Left ventricle myocardium inferior (tissue), 1 donor: ENCODE results near the gene FAM217B. TPM values are rescaled to one million over a fixed set of nuclear protein-coding genes. Genes with fewer than 3 reads are reported as not detected.

ENCODE experiments used
- DNase-seq: peaks from one replicate; pipeline ENCODE4 v3.0.0-alpha.2; 2020
- H3K27ac ChIP-seq: fragments of 200-600 bp; replicated peaks from 2 replicates; pipeline ENCODE4 v1.8.0; 2021
- H3K27me3 ChIP-seq: fragments of 200-600 bp; 2 replicates; pipeline ENCODE4 v1.8.0; 2021; ENCODE audit warnings: low read depth
- H3K36me3 ChIP-seq: fragments of 200-600 bp; 2 replicates; pipeline ENCODE4 v1.8.0; 2021
- H3K4me1 ChIP-seq: fragments of 200-600 bp; 2 replicates; pipeline ENCODE4 v1.8.0; 2021
- H3K4me3 ChIP-seq: fragments of 200-600 bp; 2 replicates; pipeline ENCODE4 v1.8.0; 2021; ENCODE audit warnings: mild to moderate bottlenecking, moderate library complexity
- H3K9me3 ChIP-seq: fragments of 200-600 bp; replicated peaks from 2 replicates; pipeline ENCODE4 v1.8.0; 2021
- intact Hi-C: fragments of 100-400 bp; cut with micrococcal nuclease; formaldehyde crosslinking; loops from one replicate; pipeline ENCODE4 v1.11.0; 2022
- total RNA-seq: library from RNA; stranded (reverse); fragmentation: NEBNext Ultra II Directional; extraction: Animal tissue kit (Norgen Biotek cat#: 25700); gene quantifications from one replicate; pipeline ENCODE4 v1.2.1, GENCODE V29; 2021
- TF ChIP-seq, protein P1 (sequence below): fragments of 200-600 bp; IDR thresholded peaks from 2 replicates; pipeline ENCODE4 v1.8.0; 2021; ENCODE audit warnings: antibody characterized with exemption, mild to moderate bottlenecking, borderline replicate concordance
- donor health status: DM: no; HTN: yes; CAD: no; lungs with severe emphysema.

Gene FAM217B
- total RNA-seq, 1 donor from 2014 or later = 37.4 TPM

DNA sequence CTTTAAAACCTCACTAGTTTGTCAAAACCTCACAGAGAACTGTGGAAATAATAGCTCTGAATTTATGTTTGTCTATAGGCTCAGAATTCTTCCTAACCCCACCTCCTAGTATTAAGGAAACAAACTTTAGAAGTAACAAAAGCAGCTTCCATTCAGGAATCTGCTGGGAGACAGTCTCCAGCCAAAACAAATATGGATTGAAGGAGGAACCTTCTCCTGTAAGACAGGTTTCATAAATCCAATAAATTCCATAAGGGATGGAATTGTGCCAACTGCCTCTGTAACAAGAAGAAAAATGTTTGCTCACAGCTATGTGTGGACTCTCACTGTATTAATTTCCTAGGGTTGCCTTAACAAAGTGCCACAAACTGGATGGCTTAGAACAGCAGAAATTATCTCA lies 14.3 kb upstream of the FAM217B start:
- no peaks in the 10 kb centered on the region for H3K9me3 ChIP-seq
- DNase-seq = no peak
- TF ChIP-seq, protein P1, sequence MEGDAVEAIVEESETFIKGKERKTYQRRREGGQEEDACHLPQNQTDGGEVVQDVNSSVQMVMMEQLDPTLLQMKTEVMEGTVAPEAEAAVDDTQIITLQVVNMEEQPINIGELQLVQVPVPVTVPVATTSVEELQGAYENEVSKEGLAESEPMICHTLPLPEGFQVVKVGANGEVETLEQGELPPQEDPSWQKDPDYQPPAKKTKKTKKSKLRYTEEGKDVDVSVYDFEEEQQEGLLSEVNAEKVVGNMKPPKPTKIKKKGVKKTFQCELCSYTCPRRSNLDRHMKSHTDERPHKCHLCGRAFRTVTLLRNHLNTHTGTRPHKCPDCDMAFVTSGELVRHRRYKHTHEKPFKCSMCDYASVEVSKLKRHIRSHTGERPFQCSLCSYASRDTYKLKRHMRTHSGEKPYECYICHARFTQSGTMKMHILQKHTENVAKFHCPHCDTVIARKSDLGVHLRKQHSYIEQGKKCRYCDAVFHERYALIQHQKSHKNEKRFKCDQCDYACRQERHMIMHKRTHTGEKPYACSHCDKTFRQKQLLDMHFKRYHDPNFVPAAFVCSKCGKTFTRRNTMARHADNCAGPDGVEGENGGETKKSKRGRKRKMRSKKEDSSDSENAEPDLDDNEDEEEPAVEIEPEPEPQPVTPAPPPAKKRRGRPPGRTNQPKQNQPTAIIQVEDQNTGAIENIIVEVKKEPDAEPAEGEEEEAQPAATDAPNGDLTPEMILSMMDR = no peak
- no peaks in the 10 kb centered on the region for H3K27me3 ChIP-seq
- H3K4me3 ChIP-seq = no peak overlapping the region
- intact Hi-C loops = no loop called here
- H3K36me3 ChIP-seq = no peaks in the 10 kb centered on the region
- H3K27ac ChIP-seq = no peak overlapping the region
- no peaks in the 10 kb centered on the region for H3K4me1 ChIP-seq

DNA sequence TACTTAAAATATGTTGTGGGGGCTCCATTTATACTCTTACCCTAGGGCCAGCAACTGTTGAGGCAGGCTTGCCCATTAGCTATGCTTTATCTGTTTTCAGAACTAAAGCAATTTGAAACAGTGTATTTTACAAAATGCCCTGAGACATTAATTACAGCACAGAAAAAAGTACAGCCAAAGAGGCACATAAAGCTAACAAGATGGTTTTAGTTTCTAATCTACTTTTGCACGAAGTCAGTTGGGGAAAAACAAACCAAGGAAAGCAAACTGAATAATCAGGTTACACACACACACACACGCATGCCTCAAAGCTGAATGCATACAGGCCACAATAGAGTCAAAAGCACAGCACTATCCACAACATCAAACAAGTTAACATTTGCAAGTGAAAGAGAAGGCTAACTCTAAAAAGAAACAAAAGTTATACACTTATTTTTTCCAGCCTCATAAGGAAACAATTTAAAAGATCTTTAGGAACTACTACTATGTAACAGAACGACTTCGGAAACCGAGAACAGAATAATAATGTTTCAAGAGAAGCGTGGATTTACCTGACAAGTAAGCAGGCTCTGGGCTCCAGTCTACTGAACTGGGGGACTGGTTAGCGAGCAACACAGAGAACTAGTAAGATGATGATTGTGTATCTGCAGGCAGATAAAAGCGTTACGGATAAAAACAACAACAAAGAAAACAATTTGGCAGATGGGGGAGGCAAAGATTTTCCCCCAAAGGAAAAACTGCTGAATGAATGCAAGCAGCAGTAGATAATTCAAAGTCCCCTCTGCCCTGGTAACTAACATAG lies 8.5 kb upstream of the FAM217B start:
- H3K36me3 ChIP-seq = no peaks in the 10 kb centered on the region
- no peak overlapping the region for H3K4me3 ChIP-seq
- intact Hi-C loops = no loop called here
- no peak for DNase-seq
- H3K27ac ChIP-seq = no peak overlapping the region
- TF ChIP-seq, protein P1 = no peak
- no peaks in the 10 kb centered on the region for H3K9me3 ChIP-seq
- peaks cover 28% of the 10 kb centered on the region for H3K4me1 ChIP-seq
- H3K27me3 ChIP-seq = no peaks in the 10 kb centered on the region

DNA sequence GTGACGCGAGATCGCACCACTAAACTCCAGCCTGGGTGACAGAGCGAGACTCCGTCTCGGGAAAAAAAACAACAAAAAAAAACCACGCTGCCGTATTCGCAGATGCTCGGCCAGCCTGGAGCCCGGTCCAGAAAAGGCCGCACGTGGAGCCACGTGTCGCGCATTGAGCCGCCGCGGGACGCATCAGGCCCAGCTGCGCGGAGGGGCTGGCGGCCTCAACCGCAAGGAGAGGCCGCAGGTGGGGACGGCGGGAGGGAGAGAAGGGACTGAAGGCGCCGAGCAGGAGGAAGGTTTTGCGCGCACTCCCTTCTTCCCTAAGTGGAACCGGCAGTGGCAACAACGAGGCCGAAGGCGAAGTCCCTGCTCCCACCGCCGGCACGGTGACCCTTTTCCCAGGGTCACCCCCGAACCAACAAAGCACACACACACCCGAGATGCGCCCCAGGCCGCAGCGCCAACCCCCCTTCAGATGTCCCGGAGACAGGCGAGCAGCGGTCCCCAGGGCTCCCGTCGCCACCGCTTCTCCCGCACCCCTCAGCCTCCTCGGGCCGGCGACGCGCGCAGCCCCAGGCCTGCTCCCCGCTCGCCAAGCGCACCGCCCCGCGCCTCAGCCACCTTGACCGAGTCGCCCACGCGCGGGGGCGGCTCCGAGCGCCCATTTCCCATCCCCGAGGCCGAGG lies 7.4 kb upstream of the FAM217B start:
- peak overlapping the region; percentile 86 for H3K4me3 ChIP-seq
- no peaks in the 10 kb centered on the region for H3K27me3 ChIP-seq
- H3K4me1 ChIP-seq = peaks cover 38% of the 10 kb centered on the region
- no peaks in the 10 kb centered on the region for H3K9me3 ChIP-seq
- H3K36me3 ChIP-seq = no peaks in the 10 kb centered on the region
- H3K27ac ChIP-seq = peak overlapping the region; percentile 92
- intact Hi-C loops = no loop called here
- TF ChIP-seq, protein P1 = no peak
- no peak for DNase-seq

DNA sequence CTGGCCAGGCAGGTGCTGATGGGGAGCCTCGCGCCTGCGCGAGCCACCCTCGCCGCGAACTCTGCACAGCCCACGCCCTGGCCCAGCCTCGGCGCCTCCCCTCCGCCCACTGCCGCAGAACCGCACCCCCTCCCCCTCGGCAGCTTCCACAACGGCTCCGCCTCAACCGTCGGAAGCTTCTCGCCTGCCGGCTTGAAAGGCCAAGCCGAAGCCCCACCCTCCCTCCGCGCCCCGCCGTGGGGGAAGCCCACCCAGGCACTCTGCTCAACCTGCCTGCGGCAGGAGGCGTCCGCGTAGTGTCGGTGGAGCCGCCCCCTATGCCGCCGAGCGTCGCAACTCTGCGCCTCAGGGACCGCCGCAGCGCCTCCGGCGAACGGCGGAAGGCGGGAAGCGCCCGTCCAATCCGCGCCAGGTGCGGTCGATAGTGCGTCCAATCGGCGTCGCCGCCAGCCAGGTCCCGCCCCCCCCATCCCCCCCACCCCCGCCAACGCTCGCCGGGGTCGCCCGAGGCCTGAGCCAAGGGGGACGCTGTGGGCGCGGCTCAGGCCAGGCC lies 6.8 kb upstream of the FAM217B start, which contains the start of gene SYCP2:
TSS of gene SYCP2 (minus strand) at position 342 of the 553 bp plus-strand sequence. CDS start 11,224 bp downstream, outside the sequence.
- Histone ChIP-seq H3K4me3 (peak within 1 kb of the TSS; percentile 86), H3K27me3 (no peaks in the 10 kb centered on the region), H3K9me3 (no peaks in the 10 kb centered on the region), H3K27ac (peak within 1 kb of the TSS; percentile 92), H3K4me1 (peaks cover 44% of the 10 kb centered on the region), H3K36me3 (no peaks in the 10 kb centered on the region)
- TF ChIP-seq, protein P1 = no peak
- intact Hi-C loops = no loop called here
- peak; percentile 67 for DNase-seq

DNA sequence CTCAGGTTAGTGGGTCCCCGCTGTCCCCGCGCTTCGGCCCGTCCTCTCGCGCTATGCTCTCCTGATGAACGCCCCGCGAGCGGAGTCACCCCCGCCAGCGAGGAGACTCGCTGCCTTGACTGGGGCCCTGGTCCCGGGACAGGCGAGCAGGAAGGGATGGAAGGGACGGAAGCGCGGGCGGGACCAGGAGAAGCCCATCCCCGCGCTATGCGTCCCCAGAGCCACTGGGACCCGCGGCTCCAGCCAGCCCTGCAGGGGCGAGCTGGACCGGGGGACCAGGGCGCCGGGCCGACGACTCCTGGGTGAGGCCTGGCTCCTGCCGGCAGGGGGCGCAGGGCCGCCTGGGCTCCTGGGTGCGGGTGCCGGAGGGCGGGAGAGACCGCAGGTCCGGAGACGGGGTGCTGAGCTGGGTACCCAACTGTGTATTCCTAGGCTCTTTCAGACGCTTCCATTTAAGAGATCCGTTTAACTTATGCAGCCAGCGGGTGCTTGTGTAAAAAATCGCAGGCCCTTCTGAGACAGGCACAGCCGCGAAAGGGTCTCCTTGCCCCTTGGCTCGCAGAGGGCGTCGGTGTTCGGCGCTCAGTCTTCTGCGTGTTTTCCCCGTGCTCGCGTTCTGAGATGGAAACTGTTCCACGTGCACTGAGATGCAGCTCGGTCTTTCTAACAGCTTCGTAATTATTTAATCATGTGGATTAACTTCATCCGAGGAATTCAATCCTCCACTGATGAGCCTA lies 6.2 kb upstream of the FAM217B start:
- H3K27me3 ChIP-seq = no peaks in the 10 kb centered on the region
- TF ChIP-seq, protein P1 = peak; percentile 98
- peak overlapping the region; percentile 86 for H3K4me3 ChIP-seq
- intact Hi-C loops = no loop called here
- DNase-seq = peak; percentile 86
- peaks cover 50% of the 10 kb centered on the region for H3K4me1 ChIP-seq
- H3K36me3 ChIP-seq = no peaks in the 10 kb centered on the region
- no peaks in the 10 kb centered on the region for H3K9me3 ChIP-seq
- peak overlapping the region; percentile 92 for H3K27ac ChIP-seq
